Urinary bladder (tissue), 4 donors: ENCODE measurements around the gene SORCS2. TPM values are rescaled to one million over a fixed set of nuclear protein-coding genes. Genes with fewer than 3 reads are reported as not detected.

Experiments
- DNase-seq: peaks from one replicate; pipeline ENCODE4 v3.0.0-alpha.2; 2015; ENCODE audit errors: extremely low spot score
- H3K27ac ChIP-seq: one replicate; pipeline ENCODE4 v1.5.1; 2013; ENCODE audit warnings: low read depth, mild to moderate bottlenecking, moderate library complexity
- H3K36me3 ChIP-seq: one replicate; pipeline ENCODE4 v1.6.1; 2013; ENCODE audit warnings: mild to moderate bottlenecking, moderate library complexity; ENCODE audit not compliant: insufficient read depth
- H3K4me1 ChIP-seq: one replicate; pipeline ENCODE4 v1.6.1; 2013; ENCODE audit warnings: mild to moderate bottlenecking, moderate library complexity; ENCODE audit not compliant: insufficient read depth
- H3K4me3 ChIP-seq: one replicate; pipeline ENCODE4 v1.5.1; 2013; ENCODE audit warnings: low read depth, low read length
- WGBS: extraction: QIAGEN DNeasy Blood & Tissue Kit; methylation state at CpG from one replicate; pipeline ENCODE4 v1.1.7; 2013; 5-methylcytosine and 5-hydroxymethylcytosine counted together
- polyA plus RNA-seq: library from polyadenylated mRNA; stranded (reverse); fragments of 200-250 nt; gene quantifications from one replicate; pipeline ENCODE4 v1.2.3, GENCODE V29; 2013
- total RNA-seq: library from RNA; depleted of rRNA; stranded (reverse); fragments of >200 nt; gene quantifications from one replicate; pipeline ENCODE4 v1.2.3, GENCODE V29; 2014
- donor health status: healthy with polysubstance abuse.
- donor health status: healthy.

The SORCS2 gene
- total and polyA plus RNA-seq, 2 donors = 5.3 to 10.8 TPM

- H3K36me3 ChIP-seq = no peaks in the 10 kb centered on the region
- 92% methylated on average over 32 of the region's 32 CpGs for WGBS
- no peaks in the 10 kb centered on the region for H3K4me1 ChIP-seq
- no peak overlapping the region for H3K4me3 ChIP-seq
- no peak overlapping the region for H3K27ac ChIP-seq
- DNase-seq = no peak
Measured at GRCh38 chr4:7738458-7739076, 546.2 kb downstream of the SORCS2 start.

GRCh38 chr4:7739077-7739917 lies 547.0 kb downstream of the SORCS2 start:
- no peaks in the 10 kb centered on the region for H3K36me3 ChIP-seq
- H3K4me3 ChIP-seq = no peak overlapping the region
- WGBS = 94% methylated on average over 37 of the region's 37 CpGs
- no peak overlapping the region for H3K27ac ChIP-seq
- DNase-seq = no peak
- H3K4me1 ChIP-seq = no peaks in the 10 kb centered on the region

GRCh38 chr4:7739918-7740865 lies 547.9 kb downstream of the SORCS2 start:
- 93% methylated on average over 45 of the region's 45 CpGs for WGBS
- Histone ChIP-seq H3K4me1 (no peaks in the 10 kb centered on the region), H3K36me3 (no peaks in the 10 kb centered on the region), H3K4me3 (no peak overlapping the region), H3K27ac (no peak overlapping the region)
- no peak for DNase-seq

DNA sequence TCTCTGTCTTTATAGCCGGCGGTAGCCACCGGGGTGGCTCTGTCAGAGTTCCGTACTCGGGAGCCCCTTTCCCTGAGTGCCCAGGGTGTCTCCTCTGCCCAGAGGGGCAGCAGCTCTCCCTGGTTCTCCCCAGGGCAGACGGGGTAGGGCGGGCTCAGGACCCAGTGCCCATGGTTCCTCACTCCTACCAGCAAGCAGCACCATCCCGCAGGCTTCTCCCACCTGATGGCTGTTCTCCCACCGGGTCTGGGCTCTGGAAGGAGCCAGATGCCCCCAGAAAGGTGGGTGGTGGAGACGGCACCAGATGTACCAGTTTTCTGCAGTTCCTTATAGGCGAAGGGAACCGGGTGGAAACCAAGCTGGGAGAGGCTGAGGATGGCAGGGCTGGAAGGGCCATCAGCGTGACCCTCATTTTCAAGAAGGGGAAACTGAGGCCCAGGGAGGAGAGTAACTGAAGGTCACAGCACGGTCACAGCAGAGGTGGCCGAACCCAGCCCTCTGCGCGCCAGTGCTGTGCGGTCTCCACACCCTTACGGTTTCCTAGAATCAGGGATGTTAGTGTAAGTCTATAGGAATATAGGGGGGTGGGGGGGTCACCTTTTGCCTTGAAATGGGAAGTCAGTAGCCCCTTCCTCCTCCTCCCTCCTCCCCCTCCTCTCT lies 548.7 kb downstream of the SORCS2 start:
- Histone ChIP-seq H3K36me3 (no peaks in the 10 kb centered on the region), H3K4me3 (no peak overlapping the region), H3K27ac (no peak overlapping the region), H3K4me1 (no peaks in the 10 kb centered on the region)
- WGBS = 94% methylated on average over 19 of the region's 19 CpGs
- no peak for DNase-seq

DNA sequence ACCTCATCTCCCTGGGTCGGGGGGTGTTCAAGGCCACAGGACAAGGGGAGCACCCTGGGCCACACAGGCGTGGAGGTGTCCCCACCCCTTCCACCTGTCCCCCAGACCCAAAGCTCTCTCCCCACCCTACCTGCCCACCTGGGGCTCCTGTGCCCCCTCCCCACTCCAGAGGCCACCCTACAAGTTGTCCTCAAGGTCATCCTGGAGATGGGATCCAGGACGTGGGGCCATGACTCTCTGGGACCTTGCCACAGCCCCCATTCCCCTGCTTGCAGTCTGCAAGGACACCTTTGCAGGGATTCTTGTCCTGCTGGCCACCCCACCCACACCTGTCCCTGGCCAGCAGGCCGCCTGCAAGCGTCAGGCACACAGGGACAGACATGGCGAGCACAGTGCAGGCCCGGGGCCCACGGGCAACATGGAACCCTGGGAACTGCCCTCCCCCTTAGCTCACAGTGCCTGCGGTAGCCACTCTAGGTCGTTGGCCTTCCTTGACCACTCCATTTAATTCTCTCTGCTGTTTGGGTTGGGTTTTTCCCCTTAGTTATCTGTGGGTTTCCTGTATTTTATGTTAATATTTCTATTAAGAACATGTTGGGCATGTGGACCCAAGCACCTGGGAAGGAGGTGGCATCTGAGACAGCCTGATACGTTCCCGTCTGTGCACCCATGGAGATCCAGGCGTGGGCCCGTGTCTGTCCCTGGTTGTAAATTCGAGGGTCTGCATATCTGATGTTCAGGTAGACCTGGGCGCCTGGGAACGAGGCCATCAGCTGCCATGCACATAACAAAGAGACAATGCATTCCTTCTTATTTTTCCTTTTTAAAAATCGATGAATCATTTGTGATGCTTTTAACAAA lies 549.8 kb downstream of the SORCS2 start:
- WGBS = 96% methylated on average over 18 of the region's 18 CpGs
- Histone ChIP-seq H3K36me3 (no peaks in the 10 kb centered on the region), H3K27ac (no peak overlapping the region), H3K4me3 (no peak overlapping the region), H3K4me1 (no peaks in the 10 kb centered on the region)
- DNase-seq = no peak

DNA sequence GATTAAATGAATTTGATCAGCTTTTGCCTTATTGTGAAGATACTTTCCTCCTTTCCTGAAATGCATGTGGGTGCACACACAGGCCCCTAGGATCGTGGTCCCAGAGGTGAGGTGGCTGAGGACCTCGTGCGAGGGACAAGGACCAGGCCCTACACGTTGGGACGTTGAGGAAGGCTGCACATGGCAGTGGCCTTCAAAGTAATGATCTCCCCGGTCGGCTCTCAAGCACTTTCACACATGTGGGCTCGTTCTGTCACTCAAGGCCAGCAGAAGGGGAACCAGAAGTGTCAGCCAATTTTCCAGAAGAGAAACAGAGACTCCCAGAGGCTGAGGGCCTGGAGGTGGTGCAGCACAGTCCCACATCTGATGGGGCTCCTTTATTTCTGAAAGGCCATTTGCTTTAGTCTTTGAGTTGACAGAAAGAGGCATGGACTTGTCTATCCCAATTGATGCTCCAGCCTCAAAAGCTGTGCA lies 550.5 kb downstream of the SORCS2 start:
- no peak overlapping the region for H3K27ac ChIP-seq
- no peak for DNase-seq
- H3K4me1 ChIP-seq = no peaks in the 10 kb centered on the region
- H3K36me3 ChIP-seq = no peaks in the 10 kb centered on the region
- WGBS = 89% methylated on average over 8 of the region's 8 CpGs
- H3K4me3 ChIP-seq = no peak overlapping the region

DNA sequence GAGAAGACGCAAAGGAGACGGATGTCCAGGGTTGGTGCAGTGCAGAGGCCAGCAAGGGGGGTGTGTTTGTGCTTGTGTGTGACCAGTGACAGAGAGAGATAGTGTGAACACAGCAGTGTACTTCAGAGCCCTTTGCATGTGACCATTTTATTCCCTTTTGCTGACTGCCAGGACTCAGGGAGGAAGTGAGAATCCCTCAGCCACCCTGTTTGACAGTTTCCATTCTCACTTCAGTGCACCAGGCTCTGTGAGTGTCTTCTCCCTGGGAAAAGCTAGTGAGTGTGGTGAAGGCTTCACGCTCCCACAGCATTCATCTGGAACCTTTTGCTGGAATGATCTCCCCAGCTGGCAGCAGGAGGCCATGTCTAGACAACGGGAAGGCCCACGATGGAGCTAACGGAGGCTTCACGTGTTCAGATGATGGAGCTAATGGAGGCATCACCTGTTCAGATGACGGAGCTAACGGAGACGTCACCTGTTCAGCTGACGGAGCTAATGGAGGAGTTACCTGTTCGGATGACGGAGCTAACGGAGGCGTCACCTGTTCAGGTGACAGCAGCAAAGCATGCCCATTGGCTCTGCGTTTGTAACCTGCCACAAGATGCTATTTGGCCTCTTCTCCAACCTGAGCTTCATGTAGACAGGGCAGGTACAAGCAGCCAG lies 551.9 kb downstream of the SORCS2 start:
- H3K4me3 ChIP-seq = no peak overlapping the region
- DNase-seq = no peak
- 84% methylated on average over 16 of the region's 16 CpGs for WGBS
- no peak overlapping the region for H3K27ac ChIP-seq
- no peaks in the 10 kb centered on the region for H3K4me1 ChIP-seq
- H3K36me3 ChIP-seq = no peaks in the 10 kb centered on the region

DNA sequence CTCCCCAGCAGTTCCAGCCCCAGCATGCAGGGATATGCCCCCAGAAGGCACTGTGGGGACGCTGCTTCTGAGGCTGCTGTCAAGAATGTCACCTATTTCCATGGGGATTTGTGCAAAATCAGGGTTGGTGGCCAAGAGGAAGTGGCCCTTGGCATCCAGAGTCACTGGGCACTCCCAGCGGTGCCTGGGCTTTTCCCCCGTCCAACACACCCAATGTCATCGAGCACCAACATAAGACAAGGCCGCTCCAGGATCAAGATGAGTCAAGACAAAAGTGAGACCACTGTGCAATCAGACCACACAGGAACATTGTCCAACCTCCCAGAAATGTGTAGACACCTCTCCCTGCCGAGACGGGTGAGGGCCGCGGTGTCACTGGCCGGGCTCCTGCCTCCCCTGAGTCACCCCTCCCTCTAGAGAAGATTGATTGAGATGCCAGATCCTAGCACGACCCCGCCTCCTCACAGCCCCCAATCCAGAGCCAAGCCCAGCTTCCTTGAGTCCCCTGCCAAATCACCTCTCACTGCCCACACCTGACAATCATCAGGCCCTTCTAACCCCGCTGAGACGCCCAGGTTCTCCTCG lies 553.1 kb downstream of the SORCS2 start:
- Histone ChIP-seq H3K4me1 (no peaks in the 10 kb centered on the region), H3K27ac (no peak overlapping the region), H3K4me3 (no peak overlapping the region), H3K36me3 (no peaks in the 10 kb centered on the region)
- DNase-seq = no peak
- 87% methylated on average over 15 of the region's 15 CpGs for WGBS

DNA sequence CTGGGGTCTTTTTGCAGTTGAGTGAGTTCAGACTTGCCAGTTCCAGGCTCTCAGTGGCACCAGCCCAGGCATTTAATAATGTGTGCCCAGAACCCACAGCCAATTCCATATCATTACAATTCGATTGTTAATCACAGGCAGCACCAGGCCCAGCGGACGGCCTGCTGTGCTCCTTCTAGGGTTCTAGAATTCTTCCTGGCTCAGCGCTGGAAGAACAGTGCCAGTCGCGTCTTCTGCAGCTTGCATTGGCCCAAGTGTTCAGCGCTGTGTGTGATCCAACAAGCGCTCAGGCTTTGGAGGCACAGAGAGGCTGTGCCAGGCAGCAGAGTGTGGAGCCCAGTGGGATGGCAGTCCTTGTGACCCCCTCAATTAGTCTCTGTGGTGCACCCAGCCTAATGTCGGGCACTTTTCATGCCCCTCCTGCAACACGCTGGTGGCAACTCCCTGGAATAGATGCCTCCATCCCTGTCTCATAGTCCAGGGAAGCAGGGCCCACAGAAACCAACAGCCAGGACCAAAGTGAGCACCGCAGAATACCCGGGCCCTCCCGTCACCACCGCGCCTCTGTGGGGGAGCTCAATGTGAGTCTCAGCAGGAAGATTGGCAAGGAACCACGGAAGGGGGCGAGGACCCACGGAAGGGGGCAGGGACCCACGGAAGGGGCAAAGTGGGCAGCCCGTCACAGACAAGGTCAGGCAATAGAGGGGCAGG lies 554.2 kb downstream of the SORCS2 start:
- no peak overlapping the region for H3K4me3 ChIP-seq
- no peaks in the 10 kb centered on the region for H3K36me3 ChIP-seq
- 94% methylated on average over 20 of the region's 20 CpGs for WGBS
- H3K27ac ChIP-seq = no peak overlapping the region
- DNase-seq = no peak
- H3K4me1 ChIP-seq = no peaks in the 10 kb centered on the region

GRCh38 chr4:7747062-7747385 lies 554.7 kb downstream of the SORCS2 start:
- H3K27ac ChIP-seq = no peak overlapping the region
- no peaks in the 10 kb centered on the region for H3K4me1 ChIP-seq
- 91% methylated on average over 7 of the region's 7 CpGs for WGBS
- H3K4me3 ChIP-seq = no peak overlapping the region
- no peak for DNase-seq
- H3K36me3 ChIP-seq = no peaks in the 10 kb centered on the region

- H3K4me1 ChIP-seq = no peaks in the 10 kb centered on the region
- no peaks in the 10 kb centered on the region for H3K36me3 ChIP-seq
- DNase-seq = no peak
- WGBS = 88% methylated on average over 11 of the region's 11 CpGs
- no peak overlapping the region for H3K27ac ChIP-seq
- no peak overlapping the region for H3K4me3 ChIP-seq
Measured at GRCh38 chr4:7747566-7747965, 555.2 kb downstream of the SORCS2 start.
